Upper lobe of left lung (tissue), 6 donors: ENCODE data around the gene NREP. TPM values are rescaled to one million over a fixed set of nuclear protein-coding genes. Genes with fewer than 3 reads are reported as not detected.

Source experiments
- ATAC-seq, 2 donors: fragments of 200-7000 bp; cut with Tn5 transposase; one replicate each; pipeline ENCODE4 v1.9.1; 2022; ENCODE audit warnings: mild to moderate bottlenecking in 2 of 2, moderate library complexity in 2 of 2; ENCODE audit not compliant: low FRiP score in 2 of 2
- DNase-seq, 2 donors: peaks; one replicate each; pipeline ENCODE4 v3.0.0-alpha.2; 2019 to 2020
- H3K27ac ChIP-seq, 4 donors: fragments of 200-600 bp; sonication (generic); one replicate each; pipeline ENCODE4 v1.5.1; 2016 to 2019
- H3K27me3 ChIP-seq, 4 donors: fragments of 200-600 bp; sonication (generic); one replicate each; pipeline ENCODE4 v1.5.1; 2017 to 2019
- H3K36me3 ChIP-seq, 4 donors: fragments of 200-600 bp; sonication (generic); one replicate each; pipeline ENCODE4 v1.5.1; 2016 to 2019
- H3K4me1 ChIP-seq, 4 donors: fragments of 200-600 bp; sonication (generic); one replicate each; pipeline ENCODE4 v1.5.1; 2018 to 2019
- H3K4me3 ChIP-seq, 4 donors: fragments of 200-600 bp; sonication (generic); one replicate each; pipeline ENCODE4 v1.5.1; 2017 to 2019; ENCODE audit warnings: mild to moderate bottlenecking in 2 of 4, moderate library complexity in 1 of 4
- H3K9me3 ChIP-seq, 4 donors: fragments of 200-600 bp; sonication (generic); one replicate each; pipeline ENCODE4 v1.5.1; 2018 to 2019
- CTCF ChIP-seq, 6 experiments: fragments of 450-650 bp in 4 of 6; fragments of 200-600 bp in 2 of 6; sonication (generic) in 2 of 6; IDR thresholded peaks; one replicate each; pipeline ENCODE4 v1.5.1; 2016 to 2019; ENCODE audit warnings: antibody characterized with exemption in 6 of 6
- EP300 ChIP-seq, 4 donors: sonication (generic); formaldehyde crosslinking; IDR thresholded peaks; one replicate each; pipeline ENCODE4 v1.5.1; 2017; ENCODE audit warnings: antibody characterized with exemption in 4 of 4, control low read depth in 2 of 4
- POLR2A ChIP-seq, 4 donors: fragments of 450-650 bp; IDR thresholded peaks; one replicate each; pipeline ENCODE4 v1.5.1; 2016 to 2017; ENCODE audit warnings: antibody characterized with exemption in 4 of 4, mild to moderate bottlenecking in 2 of 4
- POLR2AphosphoS5 ChIP-seq, 2 donors: sonication (generic); formaldehyde crosslinking; IDR thresholded peaks; one replicate each; pipeline ENCODE4 v1.5.1; 2017; ENCODE audit warnings: antibody characterized with exemption in 2 of 2
- WGBS, 2 donors: methylation state at CpG; one replicate each; pipeline ENCODE4 v1.1.5; 2017 to 2018; 5-methylcytosine and 5-hydroxymethylcytosine counted together
- total RNA-seq, 6 donors: library from RNA; depleted of rRNA in 4 of 6; stranded (reverse); fragments of >200 nt in 4 of 6; gene quantifications; one replicate each; pipeline versions ENCODE4 v1.1.0 to v1.2.1, GENCODE V29; 2016 to 2021
- donor health status: DM: no; HTN: no; CAD: no; lungs with moderate emphysema.
- donor health status: DM: no; HTN: yes; CAD: no; lungs with severe emphysema.

The NREP gene
- total RNA-seq, 6 donors from 2014 or later = 5.0 to 17.9 (median 12.5) TPM

- Histone ChIP-seq H3K9me3 (no peaks in the 10 kb centered on the region), H3K4me3 (no peak overlapping the region), H3K36me3 (no peaks in the 10 kb centered on the region), H3K27me3 (no peaks in the 10 kb centered on the region), H3K4me1 (peaks cover 8 to 25% (median 16%) of the 10 kb centered on the region in 4 donors), H3K27ac (peak overlapping the region in 1 of 4 donors; percentile 2)
- no peak for DNase-seq
- 50 to 56% methylated on average over 2 of the region's 2 CpGs for WGBS, 2 donors
- no peak for TF ChIP-seq POLR2A (IDR thresholded peaks at IDR 0.05)
- TF ChIP-seq CTCF (IDR thresholded peaks at IDR 0.05) = no peak
- no peak for TF ChIP-seq EP300 (IDR thresholded peaks at IDR 0.05)
- no peak for TF ChIP-seq POLR2AphosphoS5 (IDR thresholded peaks at IDR 0.05)
- no peak for ATAC-seq
Observed at GRCh38 chr5:111743512-111743911, 13.5 kb downstream of the NREP start.

GRCh38 chr5:111742177-111742994 lies 14.6 kb downstream of the NREP start:
- WGBS, 2 donors = 18 to 24% methylated on average over 10 of the region's 10 CpGs
- no peaks in the 10 kb centered on the region for H3K27me3 ChIP-seq
- H3K36me3 ChIP-seq = no peaks in the 10 kb centered on the region
- ATAC-seq = peak in 1 of 2 donors; percentile 65
- no peaks in the 10 kb centered on the region for H3K9me3 ChIP-seq
- H3K4me3 ChIP-seq = peak overlapping the region in 2 of 4 donors; percentile 15 to 19
- no peak for TF ChIP-seq EP300 (IDR thresholded peaks at IDR 0.05)
- TF ChIP-seq POLR2AphosphoS5 (IDR thresholded peaks at IDR 0.05) = peak in 1 of 2 donors; percentile 6
- peaks cover 8 to 25% (median 16%) of the 10 kb centered on the region in 4 donors for H3K4me1 ChIP-seq
- peak overlapping the region; percentile 2 to 40 (median 21) for H3K27ac ChIP-seq
- peak in 1 of 2 donors; percentile 32 for DNase-seq

GRCh38 chr5:111741278-111741677 lies 15.7 kb downstream of the NREP start:
- 59 to 60% methylated on average over 3 of the region's 3 CpGs for WGBS, 2 donors
- ATAC-seq (peak in 1 of 2 donors; percentile 51), DNase-seq (no peak)
- H3K9me3 ChIP-seq = no peaks in the 10 kb centered on the region
- no peak overlapping the region for H3K4me3 ChIP-seq
- H3K27ac ChIP-seq = no peak overlapping the region
- no peaks in the 10 kb centered on the region for H3K36me3 ChIP-seq
- no peak for TF ChIP-seq CTCF (IDR thresholded peaks at IDR 0.05)
- no peak for TF ChIP-seq POLR2AphosphoS5 (IDR thresholded peaks at IDR 0.05)
- TF ChIP-seq POLR2A (IDR thresholded peaks at IDR 0.05) = no peak
- TF ChIP-seq EP300 (IDR thresholded peaks at IDR 0.05) = no peak
- peaks cover 8 to 25% (median 16%) of the 10 kb centered on the region in 4 donors for H3K4me1 ChIP-seq
- H3K27me3 ChIP-seq = no peaks in the 10 kb centered on the region

GRCh38 chr5:111739416-111739815 lies 17.6 kb downstream of the NREP start:
- no peak overlapping the region for H3K27ac ChIP-seq
- no peaks in the 10 kb centered on the region for H3K9me3 ChIP-seq
- no peak for TF ChIP-seq CTCF (IDR thresholded peaks at IDR 0.05)
- TF ChIP-seq POLR2A (IDR thresholded peaks at IDR 0.05) = no peak
- no peak for TF ChIP-seq POLR2AphosphoS5 (IDR thresholded peaks at IDR 0.05)
- no peak for TF ChIP-seq EP300 (IDR thresholded peaks at IDR 0.05)
- H3K4me3 ChIP-seq = no peak overlapping the region
- peaks cover 8 to 23% (median 16%) of the 10 kb centered on the region in 4 donors for H3K4me1 ChIP-seq
- 80 to 81% methylated on average over 3 of the region's 3 CpGs for WGBS, 2 donors
- no peaks in the 10 kb centered on the region for H3K27me3 ChIP-seq
- DNase-seq (no peak), ATAC-seq (no peak)
- peaks cover 0 to under 1% (median 0%) of the 10 kb centered on the region in 4 donors for H3K36me3 ChIP-seq

- DNase-seq (no peak), ATAC-seq (no peak)
- H3K27ac ChIP-seq = no peak overlapping the region
- H3K27me3 ChIP-seq = no peaks in the 10 kb centered on the region
- 82 to 86% methylated on average over 5 of the region's 5 CpGs for WGBS, 2 donors
- no peaks in the 10 kb centered on the region for H3K9me3 ChIP-seq
- TF ChIP-seq EP300 (IDR thresholded peaks at IDR 0.05) (no peak), CTCF (IDR thresholded peaks at IDR 0.05) (no peak), POLR2AphosphoS5 (IDR thresholded peaks at IDR 0.05) (no peak), POLR2A (IDR thresholded peaks at IDR 0.05) (no peak)
- H3K4me1 ChIP-seq = peaks cover 6 to 13% (median 10%) of the 10 kb centered on the region in 4 donors
- H3K36me3 ChIP-seq = peaks cover 0 to 7% (median 0%) of the 10 kb centered on the region in 4 donors
- H3K4me3 ChIP-seq = no peak overlapping the region
Observed at GRCh38 chr5:111738118-111738517, 18.9 kb downstream of the NREP start.
